Endometrium (tissue), 2 donors: ENCODE measurements around the gene PLEKHA6.

Experiments used
- FAIRE-seq: peaks from 2 replicates; lab custom pipeline; 2012; peaks lifted over from hg19 to GRCh38; lab: Jason Lieb, UNC
- donor health status: control.
- donor health status: control.

Gene PLEKHA6, protein sequence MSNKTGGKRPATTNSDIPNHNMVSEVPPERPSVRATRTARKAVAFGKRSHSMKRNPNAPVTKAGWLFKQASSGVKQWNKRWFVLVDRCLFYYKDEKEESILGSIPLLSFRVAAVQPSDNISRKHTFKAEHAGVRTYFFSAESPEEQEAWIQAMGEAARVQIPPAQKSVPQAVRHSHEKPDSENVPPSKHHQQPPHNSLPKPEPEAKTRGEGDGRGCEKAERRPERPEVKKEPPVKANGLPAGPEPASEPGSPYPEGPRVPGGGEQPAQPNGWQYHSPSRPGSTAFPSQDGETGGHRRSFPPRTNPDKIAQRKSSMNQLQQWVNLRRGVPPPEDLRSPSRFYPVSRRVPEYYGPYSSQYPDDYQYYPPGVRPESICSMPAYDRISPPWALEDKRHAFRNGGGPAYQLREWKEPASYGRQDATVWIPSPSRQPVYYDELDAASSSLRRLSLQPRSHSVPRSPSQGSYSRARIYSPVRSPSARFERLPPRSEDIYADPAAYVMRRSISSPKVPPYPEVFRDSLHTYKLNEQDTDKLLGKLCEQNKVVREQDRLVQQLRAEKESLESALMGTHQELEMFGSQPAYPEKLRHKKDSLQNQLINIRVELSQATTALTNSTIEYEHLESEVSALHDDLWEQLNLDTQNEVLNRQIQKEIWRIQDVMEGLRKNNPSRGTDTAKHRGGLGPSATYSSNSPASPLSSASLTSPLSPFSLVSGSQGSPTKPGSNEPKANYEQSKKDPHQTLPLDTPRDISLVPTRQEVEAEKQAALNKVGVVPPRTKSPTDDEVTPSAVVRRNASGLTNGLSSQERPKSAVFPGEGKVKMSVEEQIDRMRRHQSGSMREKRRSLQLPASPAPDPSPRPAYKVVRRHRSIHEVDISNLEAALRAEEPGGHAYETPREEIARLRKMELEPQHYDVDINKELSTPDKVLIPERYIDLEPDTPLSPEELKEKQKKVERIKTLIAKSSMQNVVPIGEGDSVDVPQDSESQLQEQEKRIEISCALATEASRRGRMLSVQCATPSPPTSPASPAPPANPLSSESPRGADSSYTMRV

DNA sequence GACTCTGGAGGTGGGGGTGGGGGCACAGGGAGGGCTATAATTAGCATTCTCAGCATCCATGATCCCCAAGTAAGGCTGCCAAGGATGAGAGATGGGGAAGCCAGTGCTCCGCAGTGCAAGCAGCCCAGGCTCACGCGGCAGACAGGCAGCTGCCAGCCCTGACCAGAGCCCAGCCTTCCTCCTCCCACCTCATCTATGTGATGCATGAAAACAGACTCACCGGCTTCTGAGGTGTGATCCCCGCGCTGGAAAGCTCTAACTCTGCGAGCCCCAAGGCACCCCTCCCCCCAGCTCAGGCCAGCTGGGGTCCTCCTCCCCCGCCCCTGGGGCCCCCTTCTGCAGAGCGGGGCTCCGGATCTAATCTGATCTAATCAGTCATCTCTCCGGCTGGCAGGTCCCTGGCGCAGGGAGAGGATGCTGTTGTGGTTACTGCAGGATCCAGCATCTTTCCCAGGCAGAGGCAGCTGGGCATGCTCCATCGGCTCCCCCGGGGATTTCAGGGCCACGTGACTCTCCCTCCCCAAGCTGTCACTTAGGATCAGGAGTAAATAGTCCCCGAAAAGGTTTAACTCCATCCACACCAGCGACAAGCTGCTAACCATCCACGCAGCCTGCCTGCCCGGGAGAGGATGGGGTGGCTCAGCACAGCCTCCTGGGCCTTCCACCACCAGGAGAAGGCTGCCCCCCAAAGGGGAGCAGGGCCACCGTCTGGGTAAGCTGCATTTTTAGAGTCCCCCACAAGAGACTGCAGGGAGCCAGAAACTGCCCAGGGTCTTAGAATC lies at the start of gene PLEKHA6:
PLEKHA6 (minus strand) TSS at position 456 of the 782 bp plus-strand sequence. CDS start 86,202 bp downstream, outside the sequence.
- FAIRE-seq, result no peak

DNA sequence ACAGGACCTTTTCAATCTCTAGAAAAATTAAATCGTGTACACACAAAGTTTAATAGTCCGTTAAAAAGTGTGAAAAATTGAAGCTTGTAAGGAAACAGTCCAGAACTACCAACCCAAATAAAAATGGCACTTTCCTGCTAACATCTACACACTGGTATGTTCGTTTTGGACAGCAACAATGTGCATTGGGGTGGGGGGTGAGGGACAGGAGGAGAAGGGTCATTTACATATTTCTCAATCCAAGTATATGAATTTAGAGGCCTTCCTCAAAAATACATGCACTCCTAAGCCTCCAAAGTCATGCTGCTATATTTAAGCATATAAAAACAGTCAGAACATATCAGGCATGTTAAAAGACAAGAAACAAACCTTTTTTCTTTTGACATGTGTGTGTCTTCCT lies 49.4 kb upstream of the PLEKHA6 start:
- no peak for FAIRE-seq

DNA sequence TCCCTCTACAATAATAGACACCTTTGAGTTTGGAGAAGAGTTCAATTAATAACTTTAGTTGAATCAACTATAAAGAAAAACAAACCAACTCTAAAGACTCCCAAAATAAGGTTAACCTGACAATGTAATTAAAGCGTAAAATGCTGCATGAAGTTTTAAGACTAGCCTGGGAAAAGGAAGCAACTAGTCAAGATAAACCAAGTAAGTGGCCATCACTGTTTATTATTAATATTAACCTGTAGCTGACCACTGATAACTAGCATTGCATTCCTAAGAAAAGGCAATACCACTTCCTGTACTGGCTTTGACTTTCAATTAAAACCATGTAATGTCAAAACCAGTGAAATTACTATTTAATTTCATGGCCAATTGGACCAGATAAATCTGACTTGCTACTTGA lies 48.9 kb upstream of the PLEKHA6 start:
- FAIRE-seq, result no peak

DNA sequence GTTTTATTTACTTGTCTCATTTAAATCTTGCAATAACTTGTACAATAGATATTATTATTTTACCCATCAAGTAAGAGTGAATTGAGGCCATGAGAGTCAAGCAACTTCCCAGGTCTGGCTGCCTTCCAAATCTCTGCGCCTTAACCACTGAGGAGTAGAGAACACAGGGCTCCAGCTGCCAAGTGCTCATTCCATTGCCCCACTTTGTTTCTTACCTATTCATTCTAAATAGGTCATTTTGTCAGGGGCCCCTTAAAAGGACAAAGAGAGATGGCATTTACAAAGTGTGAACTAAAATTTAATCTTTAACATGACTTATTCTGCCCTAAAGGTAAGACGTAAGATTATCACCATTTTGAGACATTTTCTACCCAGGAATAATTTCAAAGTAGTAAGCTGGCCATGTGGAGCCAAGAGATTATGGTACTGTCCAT lies 48.4 kb upstream of the PLEKHA6 start:
- no peak for FAIRE-seq

DNA sequence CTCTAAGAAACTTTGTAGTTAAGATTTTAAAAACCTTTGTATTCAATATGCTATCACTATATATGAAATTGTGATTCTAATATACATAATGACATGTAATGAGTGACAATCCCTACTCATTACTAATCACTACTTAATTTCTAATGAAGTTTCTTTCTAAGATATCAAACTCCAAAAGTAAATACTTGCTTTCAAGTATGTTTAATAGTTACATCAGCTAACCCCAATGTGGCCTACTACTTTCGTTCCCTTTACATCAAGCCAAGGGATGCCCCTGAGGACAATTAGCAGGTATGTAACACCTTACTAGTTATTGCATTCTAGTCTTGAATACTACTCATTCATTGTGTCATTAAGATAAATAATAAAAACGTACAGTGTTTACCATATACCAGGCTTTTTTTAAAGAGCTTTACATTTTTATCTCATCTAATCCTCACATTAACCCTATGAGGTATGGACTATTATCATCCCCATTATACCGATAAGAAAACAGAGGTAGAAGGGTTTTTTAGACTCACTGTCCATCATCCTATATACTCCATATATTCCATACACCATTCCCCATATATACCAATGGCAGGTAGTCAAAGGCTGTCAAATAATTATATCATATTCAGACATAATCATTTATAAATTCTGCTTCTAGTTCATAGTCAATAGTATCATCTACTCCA lies 47.7 kb upstream of the PLEKHA6 start:
- no peak for FAIRE-seq

DNA sequence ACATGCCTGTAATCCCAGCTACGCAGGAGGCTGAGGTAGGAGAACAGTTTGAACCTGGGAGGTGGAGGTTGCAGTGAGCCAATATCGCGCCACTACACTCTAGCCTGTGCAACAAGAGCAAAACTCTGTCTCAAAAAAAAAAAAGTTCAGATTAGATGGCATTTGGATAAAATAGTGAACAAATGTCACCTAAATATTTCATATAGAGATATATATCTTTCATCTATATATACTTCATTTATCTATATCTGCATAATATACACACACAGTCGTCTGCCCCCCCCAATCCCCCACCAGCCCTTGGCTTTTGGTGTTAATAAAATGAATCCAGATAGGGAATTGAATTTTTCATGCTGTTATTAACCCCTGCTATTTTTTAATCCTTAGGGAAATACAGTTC lies 46.9 kb upstream of the PLEKHA6 start:
- no peak for FAIRE-seq

DNA sequence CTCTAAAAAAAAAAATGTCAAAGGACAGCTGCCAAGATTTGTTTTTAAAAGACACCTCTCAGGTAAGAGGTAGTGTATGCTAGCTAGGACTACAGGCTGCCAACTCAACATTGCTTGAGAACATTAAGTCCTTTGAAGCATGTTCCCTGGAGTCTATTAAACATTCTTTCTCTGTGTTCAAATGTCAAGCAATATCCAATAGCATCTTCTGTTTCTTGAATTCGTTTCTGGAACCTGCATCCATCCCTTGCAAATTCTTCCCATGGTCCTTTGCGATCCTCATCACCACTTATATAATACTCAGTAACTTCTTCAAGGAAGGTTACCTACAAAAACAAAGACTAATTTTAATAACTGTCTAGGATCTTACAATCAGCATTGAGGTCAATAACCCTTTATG lies 46.3 kb upstream of the PLEKHA6 start:
- FAIRE-seq, result no peak

DNA sequence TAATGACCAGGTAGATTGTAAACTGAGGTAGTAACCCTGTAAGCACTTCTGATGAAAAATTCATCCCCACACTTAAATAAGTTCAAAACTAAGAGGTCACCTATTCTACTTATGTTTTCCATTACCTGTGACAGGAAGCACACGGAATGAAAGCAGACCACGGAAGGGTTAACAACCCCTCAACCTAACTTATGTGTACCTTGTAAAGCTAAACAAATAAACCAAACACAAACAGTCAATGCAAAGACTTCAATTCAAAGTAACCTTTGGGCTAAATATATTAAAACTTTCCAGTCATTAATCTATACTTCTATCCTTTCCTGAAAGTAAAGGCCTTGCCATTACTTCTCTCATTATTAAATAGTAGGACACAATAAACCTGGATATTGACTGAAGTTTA lies 44.9 kb upstream of the PLEKHA6 start:
- FAIRE-seq, result no peak

DNA sequence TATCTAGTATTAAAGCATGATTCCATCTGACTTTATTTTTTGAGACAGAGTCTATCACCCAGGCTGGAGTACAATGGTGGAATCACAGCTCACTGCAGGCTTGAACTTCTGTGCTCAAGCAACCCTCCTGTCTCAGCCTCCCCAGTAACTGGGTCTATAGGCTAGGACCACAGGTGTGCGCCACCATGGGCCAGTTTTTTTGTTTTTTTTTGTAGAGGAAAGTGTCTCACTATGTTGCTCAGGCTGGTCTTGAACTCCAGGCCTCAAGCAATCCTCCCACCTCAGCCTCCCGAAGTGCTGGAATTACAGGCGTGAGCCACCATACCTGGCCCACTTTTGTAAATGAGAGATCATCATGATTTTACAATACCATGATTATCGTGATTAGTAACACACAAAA lies 42.7 kb upstream of the PLEKHA6 start:
- FAIRE-seq, result no peak

DNA sequence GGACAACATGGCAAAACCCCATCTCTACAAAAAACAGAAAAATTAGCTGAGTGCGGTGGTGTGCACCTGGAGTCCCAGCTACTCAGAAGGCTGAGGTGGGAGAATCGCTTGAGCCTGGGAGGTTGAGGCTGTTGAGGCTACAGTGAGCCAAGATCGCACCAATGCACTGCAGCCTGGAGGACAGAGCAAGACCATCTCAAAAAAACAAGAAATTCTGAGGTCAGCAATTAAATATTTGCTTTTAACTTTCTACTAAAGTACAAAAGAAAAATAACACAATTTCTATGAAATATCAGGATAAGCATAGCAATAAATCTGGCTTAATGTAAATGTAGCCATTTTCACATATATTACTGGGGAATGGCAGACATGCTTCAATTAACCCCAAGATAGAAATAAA lies 42.0 kb upstream of the PLEKHA6 start:
- no peak for FAIRE-seq

DNA sequence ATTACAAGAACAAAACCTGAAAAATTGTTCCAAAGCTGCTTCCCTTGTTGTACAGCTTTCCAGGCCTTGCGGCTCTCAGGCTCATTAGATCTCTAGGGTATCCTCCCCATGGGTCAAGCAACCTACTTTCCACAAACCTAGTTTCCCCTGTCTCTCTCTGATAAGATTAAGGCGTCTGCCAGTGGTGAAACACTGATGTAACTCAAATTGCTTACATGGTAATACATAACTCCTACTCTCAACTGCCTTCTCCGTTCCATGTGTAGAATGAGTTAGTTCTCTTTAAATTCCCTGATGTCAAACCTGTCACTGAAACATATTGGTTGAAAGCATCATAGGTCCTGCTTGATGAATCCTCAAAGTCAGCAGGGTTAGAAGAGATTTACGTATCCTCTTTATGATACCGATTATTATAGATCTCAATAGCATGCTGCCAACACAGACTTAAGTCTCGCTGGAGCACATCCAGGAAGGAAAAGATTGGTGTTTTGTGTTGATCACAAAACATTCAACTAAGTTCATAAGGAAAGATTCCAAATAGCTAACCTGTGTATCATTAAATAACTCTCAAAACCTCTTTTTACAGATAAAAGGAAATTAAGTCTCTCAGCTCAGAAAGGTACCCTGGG lies 41.3 kb upstream of the PLEKHA6 start:
- no peak for FAIRE-seq

DNA sequence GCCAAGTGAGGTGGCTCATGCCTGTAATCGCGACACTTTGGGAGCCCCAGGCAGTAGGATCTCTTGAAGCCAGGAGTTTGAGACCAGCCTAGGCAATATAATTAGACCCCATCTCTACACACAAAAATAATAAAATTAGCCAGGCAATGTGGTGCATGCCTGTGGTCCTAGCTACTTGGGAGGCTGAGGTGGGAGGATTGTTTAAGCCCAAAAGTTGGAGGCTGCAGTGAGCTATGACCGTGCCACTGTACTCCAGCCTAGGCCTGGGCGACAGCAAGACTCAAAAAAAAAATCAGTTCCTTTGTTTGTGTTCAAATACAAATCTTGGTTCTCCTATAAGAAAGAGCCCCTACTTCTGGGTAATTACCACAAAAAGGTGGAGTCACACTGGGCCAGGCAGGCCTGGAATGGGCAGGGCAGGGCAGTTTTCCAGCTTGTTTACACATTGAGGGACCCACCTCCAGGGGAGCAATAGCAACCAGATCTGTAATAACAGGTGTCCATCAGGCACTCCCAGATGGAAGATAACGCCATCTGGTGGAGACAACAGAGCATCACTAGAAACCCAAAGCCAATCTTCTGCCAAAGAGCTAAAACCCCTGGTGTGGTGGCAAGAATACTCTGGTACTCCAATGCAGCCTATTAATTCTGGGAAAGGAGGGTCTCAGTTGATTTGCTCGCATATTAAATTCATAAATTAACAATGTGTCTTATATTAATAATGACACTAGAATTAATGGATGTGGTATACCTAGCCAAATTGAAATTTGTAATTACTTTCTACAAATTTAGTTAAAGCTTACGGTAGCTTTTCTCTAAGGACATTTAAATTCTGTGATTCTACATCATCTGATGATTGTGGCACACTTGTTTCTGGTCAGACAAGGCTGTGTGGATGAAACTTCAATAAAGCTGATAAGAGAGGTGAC lies 38.7 kb upstream of the PLEKHA6 start:
- no peak for FAIRE-seq

DNA sequence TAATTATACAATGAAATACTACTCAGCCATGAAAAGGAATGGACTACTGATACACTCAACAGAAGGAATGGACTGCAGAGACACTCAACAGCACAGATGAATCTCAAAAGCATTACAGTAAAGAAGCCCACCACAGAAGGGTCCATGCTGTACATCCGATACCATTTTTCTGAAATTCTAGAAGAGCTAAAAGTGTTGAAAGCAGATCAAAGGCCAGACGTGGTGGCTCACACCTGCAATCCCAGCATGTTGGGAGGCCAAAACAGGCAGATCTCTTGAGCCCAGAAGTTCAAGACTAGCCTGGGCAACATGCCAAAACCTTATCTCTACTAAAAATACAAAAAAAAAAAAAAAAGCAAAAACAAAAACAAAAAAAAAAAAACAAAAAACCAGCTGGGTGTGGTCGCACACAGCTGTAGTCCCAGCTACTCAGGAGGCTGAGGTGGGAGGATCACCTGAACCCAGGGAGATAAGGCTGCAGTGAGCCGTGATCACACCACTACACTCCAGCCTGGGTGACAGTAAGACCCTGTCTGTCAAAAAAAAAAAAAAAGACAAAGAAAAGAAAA lies 36.4 kb upstream of the PLEKHA6 start:
- FAIRE-seq, result no peak

DNA sequence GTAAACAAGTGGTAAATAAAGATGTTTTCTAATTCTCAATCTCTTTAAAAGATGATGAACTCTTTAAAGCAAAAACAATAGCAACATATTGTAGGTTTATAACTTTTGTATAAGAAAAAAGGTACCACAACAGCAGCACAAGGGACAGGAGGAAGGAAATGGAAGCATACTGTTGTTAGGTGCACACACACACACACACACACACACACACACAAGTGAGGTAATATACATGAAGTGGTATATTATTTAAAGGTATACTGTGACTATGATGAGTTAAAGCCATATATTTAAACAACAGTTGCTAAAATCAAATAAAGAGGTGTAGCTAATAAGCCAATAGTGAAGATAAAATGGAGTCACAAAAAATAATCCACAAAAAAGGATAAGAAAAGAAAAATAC lies 31.9 kb upstream of the PLEKHA6 start:
- FAIRE-seq, result no peak

DNA sequence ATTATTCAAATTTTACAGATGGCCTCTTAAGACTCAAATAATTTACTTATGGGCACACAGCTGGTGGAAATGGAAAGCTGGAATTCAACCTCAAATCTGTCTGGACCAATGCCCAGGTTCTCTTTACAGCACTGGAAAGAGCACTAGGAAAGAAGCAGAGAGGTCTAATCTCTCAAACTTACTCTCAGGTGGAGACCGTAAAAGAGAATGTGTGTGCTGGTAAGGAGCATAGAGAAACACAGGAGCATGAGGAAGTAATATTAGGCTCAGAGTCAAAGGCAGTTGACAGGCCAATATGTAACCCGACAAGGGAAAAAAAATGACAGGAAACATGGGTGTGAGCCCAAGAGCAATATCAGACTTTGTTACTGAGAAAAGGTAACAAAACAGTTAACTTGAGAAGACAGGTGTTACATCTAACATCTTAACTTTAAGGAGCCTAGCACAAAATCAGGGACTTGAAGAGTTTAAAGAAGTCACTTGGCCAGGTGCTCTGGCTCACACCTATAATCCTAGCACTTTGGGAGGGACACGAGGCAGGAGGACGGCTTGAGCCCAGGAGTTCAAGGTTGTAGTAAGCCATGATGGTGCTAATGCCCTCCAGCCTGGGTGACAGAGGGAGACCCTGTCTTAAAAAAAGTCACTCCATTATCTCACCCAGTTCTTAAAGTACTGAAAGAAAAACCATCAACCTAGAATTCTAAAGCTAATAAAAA lies 31.2 kb upstream of the PLEKHA6 start:
- no peak for FAIRE-seq

DNA sequence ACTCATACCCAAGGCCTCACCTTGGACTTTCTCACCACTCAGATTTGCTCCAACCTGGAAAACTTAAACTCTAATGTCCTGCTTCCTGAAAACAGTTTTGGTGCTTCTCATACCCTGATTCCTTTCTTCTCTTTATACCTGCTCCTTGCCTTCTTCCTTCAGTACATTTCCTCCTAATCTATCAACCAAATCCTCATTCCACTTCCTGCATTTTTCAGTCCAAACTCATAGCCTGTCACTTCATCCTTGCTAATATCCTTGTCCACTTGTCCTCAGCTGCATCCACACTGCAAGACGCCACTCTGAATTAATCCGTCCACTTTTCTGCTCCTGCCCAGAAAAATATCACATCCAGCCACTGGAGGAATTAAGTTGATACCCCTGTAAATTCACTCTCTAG lies 26.0 kb upstream of the PLEKHA6 start:
- no peak for FAIRE-seq

DNA sequence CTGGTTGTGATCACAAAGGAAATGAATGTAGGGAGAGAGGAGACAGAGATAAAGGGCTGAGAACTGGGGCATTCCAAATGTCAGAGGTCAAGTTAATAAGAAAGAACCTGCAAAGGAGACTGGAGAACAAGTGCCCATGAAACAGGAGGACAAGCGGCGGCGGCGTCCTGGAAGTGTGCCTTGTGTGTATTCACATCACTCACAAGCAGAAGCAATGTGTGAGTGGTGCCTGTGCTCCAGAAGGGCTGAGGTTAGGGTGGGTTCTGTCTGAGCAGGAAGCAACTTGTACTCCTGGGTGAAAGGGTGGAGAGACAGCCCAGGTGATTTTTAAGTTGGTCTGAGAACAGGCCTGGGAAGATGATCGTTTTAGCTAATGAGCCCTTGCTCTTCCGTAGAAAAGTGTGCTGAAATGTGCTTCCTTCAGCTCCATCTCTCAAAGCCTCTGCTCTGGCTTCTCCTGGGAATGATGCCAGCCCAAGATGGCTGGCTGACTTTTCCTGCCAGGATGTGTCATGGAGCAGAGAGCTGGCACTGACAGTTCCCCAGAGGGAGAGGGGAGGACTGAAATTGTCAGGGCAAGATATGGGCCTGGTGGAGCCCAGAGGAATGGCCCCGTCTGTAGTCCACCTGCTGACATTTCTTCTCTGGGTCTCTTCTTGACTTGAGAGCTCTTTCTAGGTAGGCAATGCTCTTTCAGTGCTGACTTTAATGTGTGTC lies 25.1 kb upstream of the PLEKHA6 start:
- no peak for FAIRE-seq
